ENCODE results near the gene PDE6B. TPM values are rescaled to one million over a fixed set of nuclear protein-coding genes. Genes with fewer than 3 reads are reported as not detected.

PDE6B gene
- total and polyA plus RNA-seq, 7 donors, result 0.03 to 0.48 (median 0.31) TPM; not detected in 1

DNA sequence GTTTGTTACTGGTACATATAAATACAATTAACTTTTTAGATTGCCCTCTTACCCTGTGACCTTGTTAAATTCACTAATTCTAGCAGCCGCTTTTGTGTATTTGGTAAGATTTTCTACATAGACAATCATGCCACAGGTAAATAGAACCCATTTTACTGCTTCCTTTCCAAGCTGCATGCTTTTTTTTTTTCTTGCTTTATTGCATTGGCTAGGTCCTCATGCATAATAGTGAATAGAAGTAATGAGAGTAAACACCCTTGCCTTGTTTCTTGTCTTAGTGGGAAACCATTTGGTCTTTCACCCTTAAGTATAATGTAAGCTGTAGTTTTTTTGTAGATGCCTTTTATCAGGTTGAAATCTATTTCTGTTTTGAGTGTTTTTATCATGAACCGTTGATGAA, 41.6 kb upstream of the PDE6B start:
- WGBS, 3 donors, result 83 to 91% (median 91%) methylated on average over 2 of the region's 2 CpGs
- ATAC-seq, result no peak
- Histone ChIP-seq H3K4me3 (no peak overlapping the region), H3K9me3 (no peaks in the 10 kb centered on the region), H3K27ac (no peak overlapping the region), H3K36me3 (ENCODE audit: insufficient read depth in 1 of 2, low read depth in 1 of 2) (no peaks in the 10 kb centered on the region), H3K4me1 (no peaks in the 10 kb centered on the region), H3K27me3 (ENCODE audit: insufficient read depth in 3 of 3, low read length in 2 of 3) (peaks cover 0 to 23% (median 17%) of the 10 kb centered on the region in 3 donors)
- TF ChIP-seq, protein P1, sequence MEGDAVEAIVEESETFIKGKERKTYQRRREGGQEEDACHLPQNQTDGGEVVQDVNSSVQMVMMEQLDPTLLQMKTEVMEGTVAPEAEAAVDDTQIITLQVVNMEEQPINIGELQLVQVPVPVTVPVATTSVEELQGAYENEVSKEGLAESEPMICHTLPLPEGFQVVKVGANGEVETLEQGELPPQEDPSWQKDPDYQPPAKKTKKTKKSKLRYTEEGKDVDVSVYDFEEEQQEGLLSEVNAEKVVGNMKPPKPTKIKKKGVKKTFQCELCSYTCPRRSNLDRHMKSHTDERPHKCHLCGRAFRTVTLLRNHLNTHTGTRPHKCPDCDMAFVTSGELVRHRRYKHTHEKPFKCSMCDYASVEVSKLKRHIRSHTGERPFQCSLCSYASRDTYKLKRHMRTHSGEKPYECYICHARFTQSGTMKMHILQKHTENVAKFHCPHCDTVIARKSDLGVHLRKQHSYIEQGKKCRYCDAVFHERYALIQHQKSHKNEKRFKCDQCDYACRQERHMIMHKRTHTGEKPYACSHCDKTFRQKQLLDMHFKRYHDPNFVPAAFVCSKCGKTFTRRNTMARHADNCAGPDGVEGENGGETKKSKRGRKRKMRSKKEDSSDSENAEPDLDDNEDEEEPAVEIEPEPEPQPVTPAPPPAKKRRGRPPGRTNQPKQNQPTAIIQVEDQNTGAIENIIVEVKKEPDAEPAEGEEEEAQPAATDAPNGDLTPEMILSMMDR (IDR thresholded peaks at IDR 0.05), result no peak
- no peak for DNase-seq
- intact Hi-C loops (cut with DNase I), result no loop called here

DNA sequence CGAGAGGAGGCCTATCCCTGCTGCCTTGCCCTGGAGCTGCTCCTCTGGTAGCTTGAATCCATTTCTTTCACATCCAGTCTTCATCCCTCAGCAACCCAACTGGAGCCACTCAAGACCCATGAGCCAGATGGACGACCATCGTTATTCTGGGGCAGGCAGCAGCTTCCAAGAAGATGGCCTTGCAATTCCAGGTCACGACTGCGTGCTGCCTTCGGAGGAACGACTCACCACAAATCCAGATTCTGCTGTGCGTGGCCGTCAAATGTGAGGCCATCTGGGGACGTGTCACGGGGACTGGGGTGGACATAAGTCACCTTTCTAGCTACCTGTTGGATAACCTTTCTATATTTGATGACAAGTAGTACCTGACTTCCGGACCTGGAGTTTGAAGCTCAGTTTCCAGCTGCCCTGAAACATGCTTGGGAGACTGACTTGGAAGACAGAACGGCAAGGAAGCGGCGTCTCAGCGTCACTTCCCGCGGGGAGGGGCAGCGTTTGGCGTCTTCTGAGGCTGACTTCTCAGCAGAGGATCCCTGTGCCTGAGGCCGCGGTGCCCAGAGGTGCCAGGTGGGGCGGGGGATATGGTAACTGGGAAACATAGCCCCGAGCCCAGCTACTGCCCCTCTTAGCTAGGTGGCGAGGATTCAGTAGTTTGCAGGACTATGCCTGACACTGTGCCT, 37.6 kb upstream of the PDE6B start:
- WGBS, 3 donors, result 80 to 83% (median 82%) methylated on average over 25 of the region's 25 CpGs

DNA sequence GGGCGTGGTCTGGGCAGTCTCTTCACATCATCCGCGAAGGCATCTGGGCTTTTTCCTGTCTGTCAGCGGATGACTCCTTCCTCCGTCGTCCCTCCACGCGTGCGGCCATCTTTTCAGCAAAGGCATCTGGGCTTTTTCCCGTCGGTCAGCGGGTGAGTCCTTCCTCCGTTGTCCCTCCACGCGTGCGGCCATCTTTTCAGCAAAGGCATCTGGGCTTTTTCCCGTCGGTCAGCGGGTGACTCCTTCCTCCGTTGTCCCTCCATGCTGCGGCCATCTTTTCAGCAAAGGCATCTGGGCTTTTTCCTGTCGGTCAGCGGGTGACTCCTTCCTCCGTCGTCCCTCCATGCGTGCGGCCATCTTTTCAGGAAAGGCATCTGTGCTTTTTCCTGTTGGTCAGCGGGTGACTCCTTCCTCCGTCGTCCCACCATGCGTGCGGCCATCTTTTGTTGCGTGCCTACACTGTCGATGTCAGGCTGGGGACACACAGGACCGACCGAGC, 37.0 kb upstream of the PDE6B start:
- DNase-seq (no peak), ATAC-seq (no peak)
- Histone ChIP-seq H3K4me1 (no peaks in the 10 kb centered on the region), H3K27ac (no peak overlapping the region), H3K4me3 (no peak overlapping the region), H3K27me3 (ENCODE audit: insufficient read depth in 3 of 3, low read length in 2 of 3) (peaks cover 0 to 9% (median 5%) of the 10 kb centered on the region in 3 donors), H3K36me3 (ENCODE audit: insufficient read depth in 1 of 2, low read depth in 1 of 2) (no peaks in the 10 kb centered on the region), H3K9me3 (no peaks in the 10 kb centered on the region)
- 74 to 89% (median 82%) methylated on average over 36 of the region's 36 CpGs for WGBS, 3 donors
- intact Hi-C loops (cut with DNase I), result no loop called here
- TF ChIP-seq, protein P1 (IDR thresholded peaks at IDR 0.05), result no peak

More for the DNA sequence above, 37.6 kb upstream of the PDE6B start:
- TF ChIP-seq, protein P1 (IDR thresholded peaks at IDR 0.05), result no peak
- no peak overlapping the region for H3K27ac ChIP-seq
- H3K4me1 ChIP-seq, result no peaks in the 10 kb centered on the region
- no peaks in the 10 kb centered on the region for H3K36me3 ChIP-seq (ENCODE audit: insufficient read depth in 1 of 2, low read depth in 1 of 2)
- DNase-seq (no peak), ATAC-seq (no peak)
- no peaks in the 10 kb centered on the region for H3K9me3 ChIP-seq
- intact Hi-C loops (cut with DNase I), result no loop called here
- no peak overlapping the region for H3K4me3 ChIP-seq
- H3K27me3 ChIP-seq (ENCODE audit: insufficient read depth in 3 of 3, low read length in 2 of 3), result peaks cover 0 to 12% (median 5%) of the 10 kb centered on the region in 3 donors

DNA sequence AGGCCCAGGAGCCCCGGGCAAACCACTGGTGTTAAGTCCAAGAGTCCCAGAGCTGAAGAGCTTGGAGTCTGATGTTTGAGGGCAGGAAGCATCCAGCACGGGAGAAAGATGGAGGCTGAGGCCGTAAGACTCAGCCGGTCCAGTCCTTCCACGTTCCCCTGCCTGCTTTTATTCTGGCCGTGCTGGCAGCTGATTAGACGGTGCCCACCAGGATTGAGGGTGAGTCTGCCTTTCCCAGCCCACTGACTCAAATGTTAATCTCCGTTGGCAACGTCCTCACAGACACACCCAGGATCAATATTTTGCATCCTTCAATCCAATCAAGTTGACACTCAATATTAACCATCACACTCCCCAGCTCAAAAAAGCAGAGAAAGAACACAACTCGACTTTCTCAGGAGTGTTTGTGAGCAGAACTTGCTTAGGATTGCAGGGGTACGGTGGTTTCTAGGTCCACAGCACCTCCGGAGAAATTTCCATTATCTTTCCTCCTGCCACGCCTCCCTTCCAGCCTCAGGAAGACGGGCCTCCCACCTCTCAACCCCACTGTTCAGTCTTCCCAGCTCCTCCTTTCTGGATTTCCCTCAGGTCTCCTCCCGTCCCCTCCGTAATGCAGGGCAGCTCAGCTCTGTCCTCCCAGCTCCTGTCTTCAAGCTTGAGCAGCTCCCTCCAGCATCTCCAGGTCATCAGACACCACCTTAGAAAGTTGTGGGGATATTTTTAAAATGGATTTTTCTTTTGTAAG, 36.0 kb upstream of the PDE6B start:
- no peak for ATAC-seq
- intact Hi-C loops (cut with DNase I), result no loop called here
- TF ChIP-seq, protein P1 (IDR thresholded peaks at IDR 0.05), result no peak

More for the DNA sequence above, 36.0 kb upstream of the PDE6B start:
- DNase-seq, result no peak
- WGBS, 3 donors, result 77 to 81% (median 79%) methylated on average over 15 to 16 of the region's 16 CpGs
- Histone ChIP-seq H3K27ac (no peak overlapping the region), H3K27me3 (ENCODE audit: insufficient read depth in 3 of 3, low read length in 2 of 3) (peaks cover 0 to 9% (median 5%) of the 10 kb centered on the region in 3 donors), H3K4me1 (no peaks in the 10 kb centered on the region), H3K9me3 (no peaks in the 10 kb centered on the region), H3K4me3 (no peak overlapping the region), H3K36me3 (ENCODE audit: insufficient read depth in 1 of 2, low read depth in 1 of 2) (no peaks in the 10 kb centered on the region)

Data from psoas muscle (tissue), 8 donors.